Stimulated activated effector memory CD8-positive, alpha-beta T cell treated with anti-CD3 and anti-CD28 coated beads, Interleukin-12 subunit alpha, Interleukin-12 subunit beta, amount 100 ng/mL, for 72 hours (primary cell): ENCODE results near the gene METTL14.
"Not testable (repeated sequence)": the region's sequence is repeated elsewhere in the genome, so short reads cannot be mapped to it uniquely, and the experiment has no call there.

ENCODE experiments used
- ATAC-seq: fragments of 150-1000 bp; cut with Tn5 transposase; 2 replicates; pipeline ENCODE4 v1.10.0; 2021
- DNase-seq, 2 donors: peaks; one replicate each; pipeline ENCODE4 v3.0.0; 2021 to 2022; ENCODE audit warnings: low spot score in 2 of 2
- H3K27ac Mint-ChIP-seq: one replicate; pipeline ENCODE4 v1.8.0; 2022; ENCODE audit warnings: mild to moderate bottlenecking, mixed read lengths
- H3K36me3 Mint-ChIP-seq: one replicate; pipeline ENCODE4 v1.8.0; 2022; ENCODE audit warnings: mild to moderate bottlenecking, mixed read lengths
- H3K4me1 Mint-ChIP-seq: one replicate; pipeline ENCODE4 v1.8.0; 2022; ENCODE audit warnings: mixed read lengths
- H3K4me3 Mint-ChIP-seq: one replicate; pipeline ENCODE4 v1.8.0; 2022; ENCODE audit warnings: mild to moderate bottlenecking, mixed read lengths
- H3K9me3 Mint-ChIP-seq: one replicate; pipeline ENCODE4 v1.8.0; 2022; ENCODE audit warnings: mixed read lengths

METTL14 gene

GRCh38 chr4:118684873-118685811, at the start of gene METTL14:
Gene METTL14 (plus strand): TSS chr4:118685392. CDS start chr4:118685535, 143 bp downstream.
- ATAC-seq (peak; percentile 99), DNase-seq (peak; percentile 78 to 92)
- H3K4me1 Mint-ChIP-seq, result peaks cover 27% of the 10 kb centered on the region
- H3K36me3 Mint-ChIP-seq, result peaks cover 29% of the 10 kb centered on the region
- peak within 1 kb of the TSS; percentile 93 for H3K4me3 Mint-ChIP-seq
- peak within 1 kb of the TSS; percentile 95 for H3K27ac Mint-ChIP-seq
- H3K9me3 Mint-ChIP-seq, result no peaks in the 10 kb centered on the region

DNA sequence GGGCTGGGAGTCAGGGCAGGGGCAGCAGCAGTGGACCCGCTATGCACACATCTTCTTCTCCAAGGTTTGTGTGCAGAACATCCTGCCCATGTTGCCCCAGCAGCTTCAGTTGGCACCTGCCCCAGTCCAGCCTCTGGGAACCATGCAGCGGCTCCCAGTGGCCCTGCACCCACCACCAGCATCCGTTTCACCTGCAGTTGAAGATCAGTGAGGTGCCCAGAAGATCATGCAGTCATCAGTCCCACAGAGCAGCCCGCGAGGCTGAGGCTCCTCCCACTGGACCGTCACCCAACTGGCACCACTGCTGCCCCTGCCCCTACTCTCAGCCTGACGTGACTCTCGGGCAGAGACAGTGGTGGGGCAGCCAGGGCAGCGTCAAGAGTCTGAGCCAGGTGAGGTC, 49.1 kb upstream of the METTL14 start:
- not testable (repeated sequence) for DNase-seq, H3K27ac Mint-ChIP-seq, H3K4me1 Mint-ChIP-seq, H3K9me3 Mint-ChIP-seq, ATAC-seq, H3K4me3 Mint-ChIP-seq
- peaks cover 27% of the 10 kb centered on the region for H3K36me3 Mint-ChIP-seq

DNA sequence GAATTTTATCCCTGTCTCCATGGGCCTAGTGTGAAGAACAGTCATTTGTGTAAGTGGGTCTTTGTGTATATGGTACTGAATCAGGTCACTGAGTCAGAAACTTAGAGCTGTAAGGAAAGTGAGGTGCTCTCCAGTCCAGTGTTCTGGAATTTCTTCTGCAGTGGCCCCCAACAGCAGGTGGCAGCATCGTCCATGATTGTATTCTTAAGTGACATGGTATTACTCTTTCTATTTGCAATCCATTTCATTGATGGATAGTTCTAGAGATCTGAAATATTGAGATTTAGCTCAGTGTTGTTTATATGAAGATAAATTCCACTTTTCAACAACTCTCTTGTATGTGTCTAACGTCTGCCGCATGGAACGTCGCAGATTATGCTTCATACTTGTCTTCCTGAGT, 20.5 kb upstream of the METTL14 start:
- H3K4me1 Mint-ChIP-seq, DNase-seq, H3K27ac Mint-ChIP-seq, H3K36me3 Mint-ChIP-seq, H3K9me3 Mint-ChIP-seq, H3K4me3 Mint-ChIP-seq, ATAC-seq: not testable (repeated sequence)

- not testable (repeated sequence) for H3K27ac Mint-ChIP-seq, H3K4me3 Mint-ChIP-seq, H3K9me3 Mint-ChIP-seq, H3K36me3 Mint-ChIP-seq, ATAC-seq, H3K4me1 Mint-ChIP-seq
- peak in 1 of 2 donors; percentile 6 for DNase-seq
These were observed 16.0 kb upstream of the METTL14 start for GRCh38 chr4:118669220-118669619.

DNA sequence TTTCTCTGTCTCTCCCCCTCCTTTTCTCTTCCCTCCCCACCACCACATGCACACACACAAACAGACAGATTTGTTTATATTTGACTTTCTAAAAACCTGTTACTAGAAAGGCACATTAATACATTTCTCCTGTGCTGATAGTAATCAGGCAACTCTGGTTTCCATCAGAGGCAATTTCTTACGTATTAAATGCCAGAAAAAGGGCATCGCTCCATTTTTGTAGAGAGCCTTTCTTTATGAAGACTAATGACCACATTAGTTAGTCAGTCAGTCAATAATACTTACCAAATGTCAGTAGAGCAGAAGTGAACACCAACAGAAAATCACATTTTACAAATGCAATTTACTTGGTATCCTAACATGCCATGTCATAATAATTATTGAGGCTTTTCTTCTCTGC, 14.2 kb upstream of the METTL14 start:
- not testable (repeated sequence) for DNase-seq, H3K36me3 Mint-ChIP-seq, ATAC-seq, H3K4me1 Mint-ChIP-seq, H3K4me3 Mint-ChIP-seq, H3K9me3 Mint-ChIP-seq, H3K27ac Mint-ChIP-seq

DNA sequence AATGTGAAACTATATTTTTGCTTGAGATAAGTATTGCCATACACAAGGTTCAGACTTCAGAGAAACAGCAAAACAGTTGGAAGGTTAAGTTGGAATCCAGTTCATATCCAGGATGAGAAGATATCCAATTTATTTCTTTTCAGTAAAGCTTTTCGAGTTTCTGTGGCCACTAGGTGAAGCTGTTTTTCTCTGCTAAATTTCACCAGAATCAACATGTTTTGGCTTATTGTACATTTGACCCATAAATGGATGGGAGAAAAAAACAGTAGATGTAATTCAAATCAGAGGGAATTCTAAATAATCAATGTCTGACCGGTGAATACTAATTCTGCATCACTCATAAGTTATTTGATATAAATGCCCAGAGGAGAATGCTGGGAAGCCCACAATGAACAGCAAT, 9.1 kb upstream of the METTL14 start:
- Mint-ChIP-seq H3K9me3 (no peaks in the 10 kb centered on the region), H3K4me3 (no peak overlapping the region), H3K27ac (no peak overlapping the region), H3K4me1 (no peaks in the 10 kb centered on the region), H3K36me3 (no peaks in the 10 kb centered on the region)
- no peak for DNase-seq
- no peak for ATAC-seq

- H3K4me1 Mint-ChIP-seq, result peaks cover 15% of the 10 kb centered on the region
- no peak overlapping the region for H3K27ac Mint-ChIP-seq
- no peak overlapping the region for H3K4me3 Mint-ChIP-seq
- H3K36me3 Mint-ChIP-seq, result no peaks in the 10 kb centered on the region
- DNase-seq (no peak), ATAC-seq (no peak)
- no peaks in the 10 kb centered on the region for H3K9me3 Mint-ChIP-seq
These were observed 4.4 kb upstream of the METTL14 start for GRCh38 chr4:118680808-118681207.

DNA sequence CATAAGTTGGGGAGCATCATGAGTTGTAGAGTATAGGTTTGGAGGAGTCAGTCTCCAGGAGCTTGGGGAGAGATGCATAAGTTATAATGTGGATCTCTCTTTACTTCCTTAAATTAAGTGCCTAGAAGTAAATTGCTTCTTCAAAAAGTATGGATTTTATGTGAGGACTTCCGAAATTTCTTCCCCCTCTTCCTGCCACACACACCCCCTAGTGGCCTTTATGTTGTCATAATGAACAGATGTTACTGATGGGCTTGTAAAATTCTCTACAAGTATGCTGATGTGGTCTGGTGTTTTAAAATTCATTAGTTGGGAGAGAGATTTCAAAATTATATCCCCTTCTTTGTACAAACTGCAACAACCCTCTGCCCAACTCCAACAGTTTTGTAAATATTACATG, 2.3 kb upstream of the METTL14 start:
- Mint-ChIP-seq H3K27ac (no peak overlapping the region), H3K36me3 (peaks cover 7% of the 10 kb centered on the region), H3K4me3 (no peak overlapping the region), H3K4me1 (peaks cover 27% of the 10 kb centered on the region), H3K9me3 (no peaks in the 10 kb centered on the region)
- DNase-seq, result no peak
- ATAC-seq, result no peak

GRCh38 chr4:118683513-118683912, 1.7 kb upstream of the METTL14 start:
- Mint-ChIP-seq H3K4me3 (no peak overlapping the region), H3K27ac (no peak overlapping the region), H3K36me3 (peaks cover 13% of the 10 kb centered on the region), H3K4me1 (peaks cover 27% of the 10 kb centered on the region), H3K9me3 (no peaks in the 10 kb centered on the region)
- DNase-seq (no peak), ATAC-seq (no peak)

DNA sequence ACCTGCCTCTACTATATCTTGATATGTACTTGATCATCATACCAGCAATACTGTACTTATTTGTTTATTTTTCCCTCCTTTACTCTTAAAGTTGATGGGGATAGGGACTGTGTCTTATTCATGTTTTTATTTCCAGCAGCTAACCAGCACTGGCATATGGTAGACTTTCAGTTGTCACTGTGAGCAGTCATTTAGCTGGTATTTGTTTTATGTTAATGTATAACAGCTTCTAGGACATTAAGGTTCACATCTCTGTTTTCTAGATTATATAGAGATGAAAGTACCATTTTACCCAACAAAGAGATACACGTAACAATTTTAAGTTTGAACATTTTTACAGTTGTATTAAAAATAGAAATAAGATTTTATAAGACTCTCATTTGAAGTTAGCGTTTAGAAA, 17.9 kb downstream of the METTL14 start:
- ATAC-seq, result no peak
- H3K4me1 Mint-ChIP-seq, result no peaks in the 10 kb centered on the region
- H3K27ac Mint-ChIP-seq, result no peak overlapping the region
- no peaks in the 10 kb centered on the region for H3K9me3 Mint-ChIP-seq
- DNase-seq, result no peak
- peaks cover 100% of the 10 kb centered on the region for H3K36me3 Mint-ChIP-seq
- H3K4me3 Mint-ChIP-seq, result no peak overlapping the region

GRCh38 chr4:118711052-118711451, 25.9 kb downstream of the METTL14 start:
- H3K36me3 Mint-ChIP-seq, result peaks cover 72% of the 10 kb centered on the region
- H3K4me3 Mint-ChIP-seq, result no peak overlapping the region
- no peaks in the 10 kb centered on the region for H3K9me3 Mint-ChIP-seq
- DNase-seq (no peak), ATAC-seq (no peak)
- H3K4me1 Mint-ChIP-seq, result peaks cover 12% of the 10 kb centered on the region
- no peak overlapping the region for H3K27ac Mint-ChIP-seq

DNA sequence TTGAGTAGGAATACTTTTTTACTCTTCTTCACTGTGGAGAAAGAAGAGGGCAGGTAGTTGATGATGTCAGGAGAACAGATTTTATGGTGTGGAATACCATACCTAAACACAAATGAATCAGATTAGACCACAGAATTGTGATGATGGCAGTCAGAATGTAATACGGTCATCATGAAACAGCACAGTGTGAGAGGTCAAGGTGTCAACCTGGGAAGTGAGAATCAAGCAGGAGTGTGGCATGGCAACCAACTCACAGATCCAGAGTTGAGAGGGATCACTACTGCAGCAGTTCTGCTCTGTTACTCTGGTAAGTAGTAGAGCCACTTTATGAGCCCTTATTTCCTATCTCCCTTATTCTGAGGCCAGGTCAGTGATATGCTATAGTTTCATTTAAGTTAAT, 27.7 kb downstream of the METTL14 start:
- Mint-ChIP-seq H3K4me3 (no peak overlapping the region), H3K36me3 (peaks cover 54% of the 10 kb centered on the region)
- ATAC-seq, result peak; percentile 90

GRCh38 chr4:118714682-118715081, 29.5 kb downstream of the METTL14 start:
- H3K9me3 Mint-ChIP-seq, result no peaks in the 10 kb centered on the region
- no peak for ATAC-seq
- H3K27ac Mint-ChIP-seq, result no peak overlapping the region
- no peak for DNase-seq
- H3K4me3 Mint-ChIP-seq, result no peak overlapping the region
- H3K36me3 Mint-ChIP-seq, result peaks cover 42% of the 10 kb centered on the region
- peaks cover 12% of the 10 kb centered on the region for H3K4me1 Mint-ChIP-seq

More for the DNA sequence above, 27.7 kb downstream of the METTL14 start:
- H3K4me1 Mint-ChIP-seq, result peaks cover 12% of the 10 kb centered on the region
- H3K9me3 Mint-ChIP-seq, result no peaks in the 10 kb centered on the region
- no peak for DNase-seq
- H3K27ac Mint-ChIP-seq, result peak overlapping the region; percentile 48

- peaks cover 12% of the 10 kb centered on the region for H3K4me1 Mint-ChIP-seq
- ATAC-seq (no peak), DNase-seq (no peak)
- no peak overlapping the region for H3K27ac Mint-ChIP-seq
- H3K4me3 Mint-ChIP-seq, result no peak overlapping the region
- H3K9me3 Mint-ChIP-seq, result no peaks in the 10 kb centered on the region
- H3K36me3 Mint-ChIP-seq, result peaks cover 27% of the 10 kb centered on the region
These were observed 31.1 kb downstream of the METTL14 start for GRCh38 chr4:118716304-118716703.

- ATAC-seq (no peak), DNase-seq (no peak)
- Mint-ChIP-seq H3K9me3 (no peaks in the 10 kb centered on the region), H3K27ac (no peak overlapping the region), H3K4me1 (no peaks in the 10 kb centered on the region), H3K4me3 (no peak overlapping the region), H3K36me3 (peaks cover 31% of the 10 kb centered on the region)
These were observed 33.4 kb downstream of the METTL14 start for GRCh38 chr4:118718511-118719170.

- Mint-ChIP-seq H3K4me3 (no peak overlapping the region), H3K27ac (no peak overlapping the region), H3K36me3 (peaks cover 49% of the 10 kb centered on the region), H3K9me3 (no peaks in the 10 kb centered on the region), H3K4me1 (no peaks in the 10 kb centered on the region)
- no peak for DNase-seq
- no peak for ATAC-seq
These were observed 36.6 kb downstream of the METTL14 start for GRCh38 chr4:118721752-118722151.
